Measurements from ENCODE around the gene SGK2. TPM values are rescaled to one million over a fixed set of nuclear protein-coding genes. Genes with fewer than 3 reads are reported as not detected.
A peak's percentile ranks its signal among the peaks of the same experiment; 100 is the strongest.

Gene SGK2
- total RNA-seq, 1 experiment from 2014 or later: 45.5 TPM

- DNase-seq (ENCODE audit: low read depth): no peak
- in situ Hi-C loops (cut with HindIII; ENCODE audit: low pct_unique_long_range_greater_than_20kb, low sequenced_read_pairs): no loop called here
Observed at GRCh38 chr20:43534791-43535350, 24.0 kb upstream of the SGK2 start.

DNA sequence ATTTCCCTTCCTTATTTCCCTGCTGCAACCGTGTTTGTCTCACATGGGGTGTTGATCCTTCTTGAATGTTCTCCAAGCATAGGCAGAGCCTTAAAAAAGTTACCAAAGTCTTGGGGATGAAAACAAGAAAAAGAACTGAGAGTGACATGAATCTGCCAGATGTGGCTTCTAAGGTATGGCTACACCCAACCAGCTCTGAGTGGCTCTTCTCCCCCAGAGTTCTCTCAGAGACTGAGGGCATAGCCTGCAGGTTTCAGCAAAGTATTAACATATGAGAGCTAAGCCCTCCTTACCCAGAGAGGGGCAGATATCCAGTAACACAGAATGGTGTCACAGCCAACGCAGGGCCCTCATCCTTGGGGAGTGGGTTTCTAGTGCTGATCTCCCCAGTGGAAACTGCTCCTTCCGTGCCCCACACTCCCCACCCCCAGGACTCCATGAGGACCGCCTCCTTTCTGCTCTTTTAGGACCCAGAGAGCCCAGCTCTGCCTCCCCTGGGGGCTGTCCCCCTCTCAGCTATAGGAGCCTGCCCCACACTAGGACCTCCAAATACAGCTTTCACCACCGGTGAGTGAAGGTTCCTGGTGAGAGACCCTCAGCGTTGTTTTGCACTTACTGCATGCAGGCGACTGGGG, 23.3 kb upstream of the SGK2 start:
- in situ Hi-C loops (cut with HindIII; ENCODE audit: low pct_unique_long_range_greater_than_20kb, low sequenced_read_pairs): no loop called here
- no peak for DNase-seq (ENCODE audit: low read depth)

- in situ Hi-C loops (cut with HindIII; ENCODE audit: low pct_unique_long_range_greater_than_20kb, low sequenced_read_pairs): no loop called here
- no peak for DNase-seq (ENCODE audit: low read depth)
Observed at GRCh38 chr20:43536041-43536816, 22.6 kb upstream of the SGK2 start.

GRCh38 chr20:43536817-43537440, 21.9 kb upstream of the SGK2 start:
- in situ Hi-C loops (cut with HindIII; ENCODE audit: low pct_unique_long_range_greater_than_20kb, low sequenced_read_pairs): no loop called here
- peak; percentile 58 for DNase-seq (ENCODE audit: low read depth)

- peak; percentile 55 for DNase-seq (ENCODE audit: low read depth)
Observed at GRCh38 chr20:43537921-43538877, 20.6 kb upstream of the SGK2 start.

GRCh38 chr20:43538878-43539700, 19.7 kb upstream of the SGK2 start:
- DNase-seq (ENCODE audit: low read depth): no peak
- in situ Hi-C loops (cut with HindIII; ENCODE audit: low pct_unique_long_range_greater_than_20kb, low sequenced_read_pairs): no loop called here

More at GRCh38 chr20:43537921-43538877, 20.6 kb upstream of the SGK2 start:
- in situ Hi-C loops (cut with HindIII; ENCODE audit: low pct_unique_long_range_greater_than_20kb, low sequenced_read_pairs): no loop called here

- in situ Hi-C loops (cut with HindIII; ENCODE audit: low pct_unique_long_range_greater_than_20kb, low sequenced_read_pairs): no loop called here
- DNase-seq (ENCODE audit: low read depth): no peak
Observed at GRCh38 chr20:43539975-43540672, 18.7 kb upstream of the SGK2 start.

GRCh38 chr20:43540673-43541060, 18.2 kb upstream of the SGK2 start:
- no peak for DNase-seq (ENCODE audit: low read depth)
- in situ Hi-C loops (cut with HindIII; ENCODE audit: low pct_unique_long_range_greater_than_20kb, low sequenced_read_pairs): no loop called here

- no peak for DNase-seq (ENCODE audit: low read depth)
- in situ Hi-C loops (cut with HindIII; ENCODE audit: low pct_unique_long_range_greater_than_20kb, low sequenced_read_pairs): no loop called here
Observed at GRCh38 chr20:43541214-43541613, 17.6 kb upstream of the SGK2 start.

- in situ Hi-C loops (cut with HindIII; ENCODE audit: low pct_unique_long_range_greater_than_20kb, low sequenced_read_pairs): no loop called here
- no peak for DNase-seq (ENCODE audit: low read depth)
Observed at GRCh38 chr20:43542161-43542560, 16.7 kb upstream of the SGK2 start.

GRCh38 chr20:43542674-43543073, 16.2 kb upstream of the SGK2 start:
- in situ Hi-C loops (cut with HindIII; ENCODE audit: low pct_unique_long_range_greater_than_20kb, low sequenced_read_pairs): no loop called here
- DNase-seq (ENCODE audit: low read depth): no peak

GRCh38 chr20:43543138-43543537, 15.7 kb upstream of the SGK2 start:
- in situ Hi-C loops (cut with HindIII; ENCODE audit: low pct_unique_long_range_greater_than_20kb, low sequenced_read_pairs): no loop called here
- DNase-seq (ENCODE audit: low read depth): no peak

DNA sequence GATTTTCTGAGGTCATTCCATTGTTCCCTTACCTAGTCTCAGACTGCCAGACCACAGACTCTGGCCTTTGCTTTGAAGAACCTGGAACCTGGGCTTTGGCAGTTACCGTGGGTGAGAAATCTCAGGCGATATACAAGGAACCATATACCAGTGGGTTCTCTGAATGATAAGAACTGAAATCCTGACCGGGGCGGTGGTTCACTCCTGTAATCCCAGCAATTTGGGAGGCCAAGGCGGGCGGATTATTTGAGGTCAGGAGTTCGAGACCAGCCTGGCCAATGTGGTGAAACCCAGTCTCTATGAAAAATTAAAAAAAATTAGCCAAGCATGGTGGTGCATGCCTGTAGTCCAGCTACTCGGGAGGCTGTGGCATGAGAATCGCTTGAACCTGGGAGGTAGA, 14.3 kb upstream of the SGK2 start:
- in situ Hi-C loops (cut with HindIII; ENCODE audit: low pct_unique_long_range_greater_than_20kb, low sequenced_read_pairs): no loop called here
- DNase-seq (ENCODE audit: low read depth): no peak

- no peak for DNase-seq (ENCODE audit: low read depth)
- in situ Hi-C loops (cut with HindIII; ENCODE audit: low pct_unique_long_range_greater_than_20kb, low sequenced_read_pairs): no loop called here
Observed at GRCh38 chr20:43545837-43546578, 12.8 kb upstream of the SGK2 start.

DNA sequence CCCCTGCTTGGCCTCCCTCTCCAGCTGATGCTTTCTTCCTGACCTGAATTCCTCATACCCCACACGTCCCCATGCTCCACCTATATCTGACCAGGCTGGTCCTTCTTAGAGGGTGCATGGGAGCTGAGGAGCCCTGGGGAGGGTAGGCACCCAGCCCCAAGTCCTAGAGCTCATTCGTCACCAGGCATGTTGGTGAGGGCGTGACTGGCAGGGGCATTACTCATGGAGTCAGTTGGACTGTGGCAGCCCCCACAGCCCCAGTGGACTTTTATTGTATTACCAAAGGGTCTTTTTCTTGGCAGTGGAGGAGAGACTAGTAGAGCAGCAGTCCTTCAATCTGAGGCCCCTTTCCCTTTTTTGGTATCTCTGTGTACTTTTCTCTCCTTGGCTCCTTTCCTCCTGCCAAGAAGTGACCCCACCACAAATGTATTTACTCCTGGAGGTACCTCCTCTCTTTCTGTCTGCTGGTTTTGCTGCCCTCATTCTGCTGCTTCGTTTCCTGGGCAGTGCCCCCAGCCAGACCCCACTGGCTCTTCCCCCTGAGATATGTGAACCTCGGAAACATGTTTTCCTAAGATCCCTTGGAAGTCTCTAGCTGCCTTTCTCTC, 10.4 kb upstream of the SGK2 start:
- in situ Hi-C loops (cut with HindIII; ENCODE audit: low pct_unique_long_range_greater_than_20kb, low sequenced_read_pairs): no loop called here
- no peak for DNase-seq (ENCODE audit: low read depth)
